HG02678 (cell line): ENCODE measurements around the gene KPNA3.
A peak's percentile ranks its signal among the peaks of the same experiment; 100 is the strongest.
"Not testable (repeated sequence)": the region's sequence is repeated elsewhere in the genome, so short reads cannot be mapped to it uniquely, and the experiment has no call there.

Source experiments
- ATAC-seq: cut with Tn5 transposase; IDR thresholded peaks from one replicate; pipeline ENCODE4 v1.9.1; 2021; ENCODE audit warnings: mild to moderate bottlenecking, moderate library complexity; ENCODE audit not compliant: unreplicated experiment

Gene KPNA3

DNA sequence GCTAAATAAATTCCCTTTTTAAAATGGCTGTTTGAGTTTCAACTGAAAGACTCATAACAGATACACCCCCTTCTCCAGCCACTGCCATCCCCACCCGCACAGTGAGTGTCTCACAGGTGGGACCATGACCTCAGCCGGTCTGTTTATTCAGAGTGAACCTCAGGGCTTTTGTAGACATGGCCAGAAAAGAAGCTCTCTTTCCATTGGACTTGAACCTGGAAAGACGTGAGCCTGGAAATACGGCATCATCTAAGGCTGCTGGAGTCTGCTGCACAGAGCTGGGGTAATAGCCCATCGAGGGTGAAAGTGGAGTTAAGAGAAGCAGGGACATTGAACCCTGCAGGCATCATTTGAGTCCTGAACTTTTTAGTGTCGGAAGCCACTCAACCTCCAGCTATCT is 15.2 kb upstream of the KPNA3 start:
- ATAC-seq, result no peak

DNA sequence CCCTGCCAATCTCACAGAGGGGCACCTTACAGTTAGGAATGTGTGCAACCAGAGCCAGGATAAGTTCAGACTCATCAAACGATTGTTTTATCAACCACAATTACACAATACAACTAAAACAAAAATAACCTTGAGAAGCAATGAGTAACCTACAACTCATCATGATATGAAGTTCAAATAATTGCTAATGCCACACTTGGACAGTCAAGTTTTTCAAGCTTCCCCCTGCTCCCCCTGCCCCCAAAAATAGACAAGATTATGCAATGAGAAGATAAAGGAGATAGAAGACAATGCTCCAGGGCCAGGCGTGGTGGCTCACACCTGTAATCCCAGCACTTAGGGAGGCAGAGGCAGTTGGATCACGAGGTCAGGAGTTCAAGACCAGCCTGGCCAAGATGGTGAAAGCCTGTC is 13.6 kb upstream of the KPNA3 start:
- no peak for ATAC-seq

DNA sequence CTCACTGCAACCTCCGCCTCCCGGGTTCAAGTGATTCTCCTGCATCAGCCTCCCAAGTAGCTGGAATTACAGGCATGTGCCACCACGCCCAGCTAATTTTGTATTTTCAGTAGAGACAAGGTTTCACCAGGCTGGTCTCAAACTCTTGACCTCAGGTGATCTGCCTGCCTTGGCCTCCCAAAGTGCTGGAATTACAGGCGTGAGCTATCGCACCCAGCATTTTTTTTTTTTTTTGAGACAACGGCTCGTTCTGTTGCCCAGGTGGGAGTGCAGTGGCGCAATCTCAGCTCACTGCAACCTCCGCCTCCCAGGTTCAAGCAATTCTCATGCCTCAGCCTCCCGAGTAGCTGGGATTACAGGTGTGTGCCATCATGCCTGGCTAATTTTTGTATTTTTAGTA is 10.6 kb upstream of the KPNA3 start:
- ATAC-seq, result not testable (repeated sequence)

DNA sequence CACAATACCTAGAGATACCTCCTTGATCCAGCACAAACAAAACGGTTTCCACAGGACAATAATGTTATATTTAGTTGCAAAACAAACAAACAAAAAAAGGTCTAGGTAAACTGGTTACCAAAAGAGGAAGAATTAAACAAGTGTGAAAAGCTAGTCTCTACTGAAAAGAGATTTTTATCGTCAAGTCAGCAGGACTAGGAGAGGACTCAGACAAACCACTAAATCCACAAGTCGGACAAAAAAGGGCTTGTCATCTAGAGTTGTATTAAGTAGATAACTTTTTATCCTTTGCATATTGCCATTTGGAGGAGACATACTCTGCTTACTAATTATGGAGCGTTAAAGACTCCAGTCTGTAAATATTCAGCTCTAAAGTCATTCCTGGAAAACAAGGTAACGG is 9.9 kb upstream of the KPNA3 start:
- ATAC-seq, result no peak

DNA sequence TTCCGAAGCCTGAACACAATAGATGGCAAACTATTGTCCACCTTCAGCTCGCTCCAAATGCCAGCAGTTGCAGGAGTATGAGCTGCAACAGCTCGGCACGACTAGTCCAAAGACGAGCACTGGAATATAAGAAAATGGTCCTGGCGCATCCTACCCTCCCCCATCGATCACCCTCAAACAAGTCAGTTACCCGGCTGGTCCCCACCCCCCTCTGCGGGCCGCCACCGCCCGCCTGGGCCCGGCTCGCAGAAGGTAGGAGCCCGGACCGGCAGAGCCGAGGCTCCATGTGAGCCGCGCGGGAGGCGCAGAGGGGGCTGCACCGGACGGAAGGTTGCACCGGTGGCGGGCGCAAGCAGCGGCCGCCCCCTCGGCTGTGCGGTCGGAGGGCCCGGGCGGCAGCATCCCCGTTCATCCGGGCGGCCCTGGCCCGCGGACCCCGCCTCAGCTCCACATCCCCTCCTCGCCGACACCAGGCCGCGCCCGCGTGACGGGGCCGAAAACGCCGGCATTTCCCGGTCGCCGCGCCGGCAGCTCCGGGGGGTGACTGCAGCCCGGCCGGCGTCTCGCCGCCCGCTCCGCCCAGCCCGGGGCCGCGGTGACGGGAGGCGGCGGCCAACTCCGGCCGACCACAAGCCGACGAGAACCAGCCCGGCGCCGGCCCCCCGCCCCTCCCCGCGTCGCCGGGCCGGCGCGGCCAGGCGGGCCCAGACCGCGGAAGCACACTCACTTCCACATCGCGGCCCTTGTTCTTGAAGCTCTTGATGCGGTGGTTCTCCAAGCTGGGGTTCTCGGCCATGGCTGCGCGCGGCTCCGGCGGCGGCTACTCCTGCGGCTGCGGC is 552 bp downstream of the KPNA3 start:
- ATAC-seq, result peak; percentile 15

DNA sequence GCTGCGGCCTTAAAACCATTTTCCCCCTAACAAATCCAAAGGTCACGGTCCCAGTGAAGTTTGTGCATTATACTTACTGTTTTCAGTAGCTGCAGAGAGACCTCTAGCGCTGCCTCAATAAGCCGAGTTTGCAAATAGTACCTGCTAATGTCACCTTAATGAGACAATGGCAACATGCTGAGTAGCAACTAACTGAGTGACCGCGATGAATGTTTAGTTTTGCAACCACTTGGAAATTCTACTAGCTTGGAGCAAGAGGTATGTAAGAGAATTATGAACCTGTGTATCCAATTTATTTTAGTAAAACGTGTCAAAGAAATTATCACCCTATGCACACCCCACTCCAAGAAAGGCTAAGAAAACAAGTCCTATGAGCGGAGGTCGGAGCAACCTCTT is 1.2 kb downstream of the KPNA3 start:
- ATAC-seq, result peak; percentile 14

DNA sequence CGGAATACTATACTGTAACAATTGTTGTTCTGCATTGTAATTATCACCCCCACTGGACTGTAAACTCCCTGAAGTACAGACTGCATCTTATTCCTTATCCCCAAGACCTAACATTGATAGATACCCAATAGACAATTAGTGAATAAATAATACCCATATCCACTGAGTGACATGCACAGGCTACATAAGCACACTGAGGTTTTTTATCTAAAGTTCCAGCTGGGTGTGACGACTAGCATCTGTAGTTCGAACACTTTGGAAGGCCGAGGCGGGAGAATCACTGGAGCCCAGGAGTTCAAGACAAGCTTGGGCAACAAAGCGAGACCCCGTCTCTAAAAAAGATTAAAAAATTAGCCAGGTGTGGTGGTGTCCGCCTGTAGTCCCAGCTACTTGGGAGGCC is 2.5 kb downstream of the KPNA3 start:
- ATAC-seq, result no peak

DNA sequence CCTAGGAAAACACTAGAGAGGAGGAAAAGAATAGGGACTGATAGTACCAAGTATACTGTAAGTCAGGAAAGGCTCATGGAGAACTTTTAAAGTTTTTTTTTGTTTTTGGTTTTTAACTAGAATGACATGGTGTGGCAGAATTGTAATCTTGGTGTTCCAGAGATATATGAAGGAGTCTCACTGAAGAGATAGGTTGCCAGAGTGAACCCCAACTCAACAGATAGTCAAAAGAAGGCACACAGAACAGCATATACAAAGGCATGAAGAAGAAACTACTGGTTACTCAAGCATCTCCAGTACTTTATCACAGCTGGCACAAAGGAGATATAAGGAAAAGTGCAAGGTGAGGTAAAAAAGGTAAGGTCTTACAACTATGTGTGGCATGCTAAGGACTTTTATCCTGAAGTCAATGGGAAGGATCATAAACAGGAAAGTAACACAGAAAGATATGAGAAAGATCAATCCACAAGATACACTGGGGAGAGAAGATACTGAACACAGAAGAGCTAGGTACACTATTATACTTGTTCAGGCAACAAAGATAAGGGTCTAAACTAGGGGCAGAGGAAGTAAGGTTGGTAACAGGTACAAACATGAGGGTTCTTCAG is 6.0 kb downstream of the KPNA3 start:
- ATAC-seq, result no peak

DNA sequence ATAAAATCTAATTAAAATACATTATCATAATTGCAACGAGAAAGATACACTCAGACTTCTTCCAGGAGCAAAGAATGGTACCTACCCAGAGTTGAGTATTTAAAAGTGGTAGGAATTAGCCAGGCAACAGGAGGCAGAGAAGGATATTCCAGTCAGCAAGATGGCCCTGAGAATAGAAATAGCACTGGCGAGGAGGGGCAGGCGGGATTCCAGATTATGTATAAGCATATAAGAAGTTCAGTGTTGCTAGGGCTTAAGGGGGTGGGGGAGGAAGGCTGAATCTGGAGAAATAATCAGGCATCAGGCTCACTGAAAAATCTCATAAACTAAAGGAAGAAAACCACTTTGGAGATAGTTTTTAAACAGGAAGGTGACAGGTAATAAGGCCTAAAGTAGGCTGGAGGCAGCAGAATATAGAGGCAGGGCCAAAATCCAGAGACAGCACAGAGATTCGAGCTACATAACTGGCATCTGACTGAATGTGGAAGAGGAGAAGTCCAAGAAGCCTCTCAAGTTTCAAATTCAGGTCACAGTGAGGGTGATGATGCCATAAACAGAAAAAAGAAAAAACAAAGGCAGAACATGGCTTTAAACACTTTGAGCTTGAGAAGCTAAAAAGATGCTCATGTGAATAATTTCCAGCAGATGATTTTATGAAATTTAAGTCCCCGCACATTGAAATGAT is 7.5 kb downstream of the KPNA3 start:
- ATAC-seq, result no peak

DNA sequence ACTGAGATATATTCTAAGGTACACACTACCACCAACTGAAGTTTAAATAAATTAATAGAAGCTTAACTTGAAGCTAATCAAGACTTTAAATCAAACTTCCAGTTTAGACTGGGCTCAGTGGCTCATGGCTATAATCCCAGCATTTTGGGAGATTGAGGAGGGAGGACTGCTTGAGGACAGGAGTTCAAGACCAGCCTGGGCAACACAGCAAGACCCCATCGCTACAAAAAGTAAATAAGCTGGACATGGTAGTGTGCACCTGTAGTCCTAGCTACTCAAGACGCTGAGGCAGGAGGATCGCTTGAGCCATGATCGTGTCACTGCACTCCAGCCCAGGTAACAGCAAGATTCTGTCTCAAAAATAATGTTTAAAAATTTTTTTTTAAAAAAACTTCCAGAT is 8.6 kb downstream of the KPNA3 start:
- ATAC-seq, result no peak

DNA sequence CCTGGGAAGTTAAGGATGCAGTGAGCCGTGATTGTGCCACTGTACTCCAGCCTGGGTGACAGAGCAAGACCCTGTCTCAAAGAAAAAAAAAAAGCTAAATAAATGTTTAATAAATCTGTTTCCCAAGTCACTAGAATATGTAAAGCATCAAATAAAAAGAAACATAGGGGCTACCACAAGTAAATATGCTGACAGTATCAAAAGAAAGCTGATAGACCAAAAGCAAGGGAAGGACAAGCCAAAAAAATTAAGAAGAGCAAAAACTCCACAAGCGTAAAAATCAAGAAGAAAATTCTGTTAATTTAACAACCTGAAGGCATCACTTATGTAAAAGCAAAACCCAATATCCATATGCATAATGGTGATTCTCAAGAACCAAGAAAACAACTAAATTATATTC is 9.7 kb downstream of the KPNA3 start:
- no peak for ATAC-seq

DNA sequence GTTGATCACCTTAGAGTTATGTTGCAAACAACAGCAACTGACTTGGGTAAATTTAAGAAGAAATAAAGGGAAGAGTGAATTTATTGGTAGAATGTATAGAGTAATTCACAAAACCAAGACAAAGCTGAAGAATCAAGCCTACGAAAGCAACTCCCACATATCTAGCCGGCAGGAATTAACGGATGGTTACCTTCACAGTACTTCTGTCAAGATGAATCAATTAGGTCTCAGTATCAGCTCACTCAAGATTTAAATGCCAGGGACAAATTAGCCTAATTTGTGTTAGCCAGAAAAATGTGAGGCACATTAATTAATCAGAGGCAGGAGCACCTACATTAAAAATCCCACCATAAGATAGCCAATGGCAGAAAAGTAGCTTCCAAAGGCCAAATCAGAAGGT is 10.7 kb downstream of the KPNA3 start:
- no peak for ATAC-seq

DNA sequence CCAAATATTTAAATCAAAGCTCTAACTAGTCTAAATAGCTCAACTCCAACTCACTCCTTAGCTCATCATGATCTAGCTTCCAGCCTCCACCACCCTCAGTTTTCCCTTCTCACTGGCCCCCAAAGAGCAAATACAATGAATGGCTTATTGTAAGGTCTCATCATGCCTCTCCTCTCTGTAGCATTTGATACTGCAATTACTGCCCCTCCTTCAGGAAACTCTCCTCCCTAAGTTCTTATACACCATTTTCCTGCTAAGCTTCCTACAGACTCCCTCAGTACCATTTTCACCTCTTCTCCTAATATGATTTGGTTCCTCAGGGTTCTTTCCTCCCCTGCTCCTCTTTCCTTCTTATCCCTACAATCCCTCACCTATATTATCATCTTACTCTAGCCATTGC is 12.8 kb downstream of the KPNA3 start:
- ATAC-seq, result no peak

DNA sequence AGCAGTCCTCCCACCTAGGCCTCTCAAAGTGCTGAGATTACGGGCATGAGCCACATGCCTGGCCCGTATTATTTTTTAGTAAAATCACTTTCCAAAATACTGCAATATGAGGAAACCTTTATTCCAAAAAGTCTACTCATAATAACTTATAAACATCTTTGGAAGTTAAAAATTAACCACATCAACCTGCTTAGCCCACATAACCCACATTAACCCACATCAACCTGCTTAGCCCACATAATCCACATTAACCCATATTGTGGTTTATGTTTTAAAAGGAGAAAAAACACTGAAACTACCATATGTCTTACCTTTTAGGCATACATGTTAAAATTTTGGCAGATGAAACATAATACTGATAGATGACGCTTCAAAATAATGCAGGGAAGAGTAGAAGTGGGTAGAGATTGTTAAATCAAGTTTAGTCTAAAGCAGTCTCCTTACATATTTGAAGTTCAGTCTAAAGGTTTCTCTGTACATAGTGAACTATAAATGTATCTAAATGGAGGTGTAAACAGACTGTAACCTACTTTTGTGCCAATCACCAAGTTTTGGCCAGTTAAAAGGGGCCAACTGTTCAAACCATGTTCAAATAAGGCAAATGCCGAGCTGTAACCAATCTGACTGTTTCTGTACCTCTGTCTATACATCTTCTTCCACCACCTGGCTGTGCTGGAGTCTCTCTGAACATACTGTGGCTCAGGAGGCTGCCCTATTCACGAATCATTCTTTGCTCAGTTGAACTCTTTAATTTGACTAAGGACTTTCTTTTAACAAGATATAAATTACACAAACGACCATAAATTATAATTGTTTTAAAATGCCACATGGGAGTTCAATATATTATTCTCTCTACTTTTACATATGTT is 14.5 kb downstream of the KPNA3 start:
- ATAC-seq, result no peak

DNA sequence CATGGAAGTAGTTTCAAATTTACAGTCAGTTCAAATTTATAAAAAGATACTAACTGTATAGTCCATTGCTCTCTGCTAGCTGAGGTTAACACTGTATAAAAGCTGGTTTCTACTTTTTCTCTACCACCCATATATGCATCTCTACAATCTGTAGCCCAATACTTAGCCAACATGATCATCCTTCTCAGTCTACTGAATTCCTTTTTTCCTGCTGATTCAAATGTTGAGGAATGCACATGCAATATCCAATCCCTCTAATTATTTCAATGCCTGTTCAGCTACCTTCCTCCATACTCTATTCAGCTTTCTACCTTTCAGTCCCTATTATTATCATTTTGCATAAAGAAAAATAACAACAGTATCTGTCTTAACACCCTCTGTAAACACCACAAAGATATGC is 15.6 kb downstream of the KPNA3 start:
- no peak for ATAC-seq

DNA sequence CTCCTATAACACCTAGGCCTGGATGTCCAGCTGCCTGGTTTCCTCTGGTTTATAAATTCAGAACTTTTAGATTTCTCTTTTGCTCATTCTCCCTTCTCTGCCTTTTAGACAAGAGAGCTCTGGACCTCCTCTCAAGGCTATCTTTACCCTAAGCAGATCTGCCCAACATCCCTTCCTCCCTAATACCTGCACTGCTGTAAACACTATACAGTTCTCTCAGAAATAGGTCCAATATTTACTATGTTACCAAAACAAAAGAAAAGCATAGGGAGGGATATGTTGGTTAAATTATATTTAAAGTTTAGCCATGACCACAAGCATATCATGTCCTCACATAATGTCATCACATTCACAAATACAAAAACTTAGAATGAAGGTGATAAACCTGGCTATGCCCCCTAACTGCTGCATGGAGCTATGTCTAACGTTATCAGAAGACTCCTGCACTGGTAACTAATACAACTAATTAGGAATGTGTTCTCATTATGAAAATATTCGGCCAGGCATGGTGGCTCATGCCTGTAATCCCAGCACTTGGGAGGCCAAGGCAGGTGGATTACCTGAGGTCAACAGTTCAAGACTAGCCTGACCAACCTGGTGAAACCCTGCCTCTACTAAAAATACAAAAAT is 18.0 kb downstream of the KPNA3 start:
- no peak for ATAC-seq

DNA sequence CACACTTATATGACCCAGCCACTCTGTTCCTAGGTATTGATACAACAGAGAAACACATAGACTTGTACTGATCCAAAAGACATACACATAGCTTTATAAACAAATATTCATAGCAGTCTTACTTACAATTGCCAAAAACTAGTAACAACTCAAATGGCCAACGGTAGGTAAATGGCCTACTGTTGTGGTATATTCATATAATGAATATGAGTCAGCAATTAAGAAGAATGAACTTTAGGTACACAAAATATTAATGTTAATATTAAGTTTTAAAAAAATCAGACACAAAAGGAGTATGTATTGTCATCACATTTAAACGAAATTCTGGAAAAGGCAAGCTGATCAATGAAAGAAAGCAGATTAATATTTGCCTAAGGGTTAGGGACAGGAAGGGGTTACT is 19.7 kb downstream of the KPNA3 start:
- ATAC-seq, result no peak

DNA sequence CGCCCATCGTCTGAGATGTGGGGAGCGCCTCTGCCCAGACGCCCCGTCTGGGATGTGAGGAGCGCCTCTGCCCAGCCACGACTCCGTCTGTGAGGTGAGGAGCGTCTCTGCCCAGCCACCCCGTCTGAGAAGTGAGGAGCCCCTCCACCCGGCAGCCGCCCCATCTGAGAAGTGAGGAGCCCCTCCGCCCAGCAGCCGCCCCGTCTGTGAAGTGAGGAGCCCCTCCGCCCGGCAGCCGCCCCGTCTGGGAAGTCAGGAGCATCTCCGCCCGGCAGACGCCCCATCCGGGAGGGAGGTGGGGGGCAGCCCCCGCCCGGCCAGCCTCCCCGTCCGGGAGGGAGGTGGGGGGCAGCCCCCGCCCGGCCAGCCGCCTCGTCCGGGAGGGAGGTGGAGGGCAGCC is 30.7 kb downstream of the KPNA3 start:
- not testable (repeated sequence) for ATAC-seq

DNA sequence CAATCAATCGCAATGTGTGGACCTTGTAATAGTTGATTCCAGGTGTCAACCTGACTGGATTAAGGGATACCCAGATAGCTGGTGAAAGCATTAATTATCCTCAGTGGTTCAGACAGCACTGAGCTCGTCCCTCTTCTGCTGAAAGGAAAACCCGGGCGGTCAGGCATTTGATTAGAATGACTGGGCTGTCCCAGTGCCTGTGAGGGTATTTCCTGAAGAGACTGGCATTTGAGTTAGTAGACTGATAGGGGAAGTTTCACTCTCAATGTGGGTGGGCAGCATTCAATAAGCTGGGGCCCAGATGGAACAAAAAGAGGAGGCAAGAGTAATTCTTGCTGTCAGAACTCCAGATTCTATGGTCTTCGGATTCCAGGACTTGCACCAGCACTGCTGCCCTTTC is 31.9 kb downstream of the KPNA3 start:
- no peak for ATAC-seq

DNA sequence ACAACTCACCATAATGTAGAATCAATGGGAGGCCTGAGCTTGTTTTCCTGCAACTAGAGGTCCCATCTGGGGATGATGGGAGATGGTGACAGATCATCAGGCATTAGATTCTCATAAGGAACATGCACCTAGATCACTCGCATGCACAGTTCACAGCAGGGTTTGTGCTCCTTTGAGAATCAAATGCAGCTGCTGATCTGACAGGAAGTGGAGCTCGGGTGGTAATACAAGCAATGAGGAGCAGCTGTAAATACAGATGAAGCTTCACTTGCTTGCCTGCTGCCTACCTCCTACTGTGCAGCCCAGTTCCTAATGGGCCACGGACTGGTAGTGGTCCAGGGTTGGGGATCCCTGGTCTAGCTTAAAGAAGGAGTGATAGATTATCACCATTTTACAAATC is 33.0 kb downstream of the KPNA3 start:
- no peak for ATAC-seq

DNA sequence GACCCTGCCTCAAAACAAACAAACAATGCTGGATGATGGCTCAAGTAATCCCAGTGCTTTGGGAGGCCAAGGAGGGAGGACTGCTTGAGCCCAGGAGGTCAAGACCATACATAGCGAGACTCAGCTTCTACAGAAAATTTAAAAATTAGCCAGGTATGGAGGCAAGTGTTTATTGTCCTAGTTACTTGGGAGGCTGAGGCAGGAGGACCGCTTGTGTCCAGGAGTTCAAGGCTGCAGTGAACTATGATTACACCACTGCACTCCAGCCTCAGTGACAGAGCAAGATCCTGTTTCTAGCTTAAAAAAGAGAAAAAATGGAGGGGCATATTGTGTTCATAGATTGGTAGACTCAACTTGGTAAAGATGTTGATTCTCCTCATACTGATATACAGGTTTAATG is 36.2 kb downstream of the KPNA3 start:
- no peak for ATAC-seq
